ENCODE results near the gene OGFOD2. TPM values are rescaled to one million over a fixed set of nuclear protein-coding genes. Genes with fewer than 3 reads are reported as not detected.

Gene OGFOD2
- 71.5 and 173 TPM in 2 replicates for total RNA-seq (2011; cell fraction: chromatin; rRNA removed; ENCODE audit: low replicate concordance)
- 98.1 and 99.0 TPM in 2 replicates for total RNA-seq (2011; cell fraction: nucleolus; rRNA removed)
- total RNA-seq (2011; cell fraction: nucleoplasm; rRNA removed), result 61.3 and 107 TPM in 2 replicates
- 39.0 and 40.3 TPM in 2 replicates for total RNA-seq (2014; rRNA removed)
- 5.9 and 6.4 TPM in 2 replicates for total RNA-seq (2014; rRNA removed; fragmentation: Illumina TruSeq; extraction: Trizol)
- 18.5 and 21.4 TPM in 2 replicates for total RNA-seq (2015; rRNA removed; fragmentation: Illumina TruSeq; extraction: Trizol)
- 51.7 and 63.0 TPM in 2 replicates for total RNA-seq (2021)
- 27.6 and 38.3 TPM in 2 replicates for polyA plus RNA-seq (2011; rRNA removed)
- 40.5 and 99.8 TPM in 2 replicates for polyA plus RNA-seq (2011; cell fraction: cytosol; rRNA removed)
- 261 and 270 TPM in 2 replicates for polyA plus RNA-seq (2011; cell fraction: nucleus; rRNA removed)
- polyA plus RNA-seq (2012), result 24.6 and 74.9 TPM in 2 replicates
- 13.5 and 29.6 TPM in 2 replicates for polyA plus RNA-seq (2014; fragmentation: Illumina TruSeq; extraction: Trizol)
- polyA plus RNA-seq (2014; fragmentation: Nextera tagmentation; extraction: Ambion mirVana), result 1 to 10 TPM; 1.4 to 3.8 TPM
- 86.0 and 111 TPM in 2 replicates for polyA plus RNA-seq (2014; rRNA removed)
- 15.9 and 19.8 TPM in 2 replicates for polyA minus RNA-seq (2011; rRNA and poly(A)+ RNA removed)
- 16.9 and 19.2 TPM in 2 replicates for polyA minus RNA-seq (2011; cell fraction: cytosol; rRNA and poly(A)+ RNA removed)
- polyA minus RNA-seq (2011; cell fraction: nucleus; rRNA and poly(A)+ RNA removed), result 54.3 and 67.5 TPM in 2 replicates
- Bru-seq, nascent RNA, result percentile 73 among the genes with signal in this experiment
- BruChase-seq, experiment 1, labeled RNA remaining after a 2-hour chase, result percentile 61 among the genes with signal in this experiment
- BruChase-seq, experiment 2, labeled RNA remaining after a 6-hour chase, result percentile 64 among the genes with signal in this experiment
- long read RNA-seq, experiment 1, transcript OGFOD2-201 (7 exons, 1,780 nt), result major isoform, 48 of 187 reads
- long read RNA-seq, experiment 1, transcript OGFOD2-205 (7 exons, 1,488 nt), result minor isoform, 8 of 187 reads
- long read RNA-seq, experiment 1, partial matches to known transcripts, result 41 of 187 reads
- long read RNA-seq, experiment 1, other reads (novel, unspliced or antisense), result 75 of 187 reads
- long read RNA-seq, experiment 2, transcript OGFOD2-201 (7 exons, 1,780 nt), result major isoform, 15 of 40 reads
- long read RNA-seq, experiment 2, partial matches to known transcripts, result 2 of 40 reads
- long read RNA-seq, experiment 2, other reads (novel, unspliced or antisense), result 20 of 40 reads
- long read RNA-seq, experiment 3, transcript OGFOD2-201 (7 exons, 1,780 nt), result major isoform, 29 of 57 reads
- long read RNA-seq, experiment 3, transcript OGFOD2-205 (7 exons, 1,488 nt), result minor isoform, 6 of 57 reads
- long read RNA-seq, experiment 3, partial matches to known transcripts, result 2 of 57 reads
- long read RNA-seq, experiment 3, other reads (novel, unspliced or antisense), result 14 of 57 reads

- peak within 1 kb of the TSS; percentile 66 for H3K4me3 ChIP-seq
- H3K9ac ChIP-seq (ENCODE audit: insufficient read depth in 1 of 2, low read depth in 2 of 2, low read length in 2 of 2), result peak within 1 kb of the TSS; percentile 94 to 98
- in situ Hi-C loops (cut with MboI), result no loop called here
- ChIA-PET POLR2A (interaction anchor here (0.5 to 3.2 kb wide), 23 partner anchors 9 to 263 kb away, joined by 3 to 22 read pairs (median 4); partner anchors contain the start of genes ABCB9, DENR, MPHOSPH9 and MTRFR), CTCF (ENCODE audit: low intra/inter-chr PET ratio) (no interaction called here)
- peak within 1 kb of the TSS; percentile 98 for H2AFZ ChIP-seq (ENCODE audit: low read depth, low read length)
- no peaks in the 10 kb centered on the region; the same call in 1 of the 2 replicates for H4K20me1 ChIP-seq (replicated peaks; ENCODE audit: control insufficient read depth, insufficient read depth, low read length)
- H3K9me1 ChIP-seq (ENCODE audit: control insufficient read depth, insufficient read depth, low read length), result no peaks in the 10 kb centered on the region
- DNase-seq (ENCODE audit: extremely low read depth in 1 of 4, low spot score in 3 of 4) (peak; percentile 85 to 97 (median 88)), FAIRE-seq (no peak), ATAC-seq (peak; percentile 85)
- peaks cover 34% of the 10 kb centered on the region; the same call in 2 of the 3 replicates for H3K36me3 ChIP-seq (ENCODE audit: control insufficient read depth, insufficient read depth, low read length)
- peaks cover 17 to 45% of the 10 kb centered on the region in 2 experiments for H3K4me1 ChIP-seq (replicated peaks in 1 of 2; ENCODE audit: control insufficient read depth in 2 of 2, insufficient read depth in 2 of 2, low read length in 2 of 2)
- H3K4me2 ChIP-seq (ENCODE audit: insufficient read depth, low read length), result peak within 1 kb of the TSS; percentile 100
- H3K79me2 ChIP-seq (ENCODE audit: control insufficient read depth, insufficient read depth, low read length), result peaks cover 34% of the 10 kb centered on the region
- under 1% methylated on average over 65 of the region's 66 CpGs for WGBS (ENCODE audit: insufficient coverage, low coverage, missing lambda C conversion rate)
- peak within 1 kb of the TSS; percentile 97 for H3K27ac ChIP-seq (ENCODE audit: extremely low read depth, low read depth, low read length)
- H3K9me3 ChIP-seq (replicated peaks; ENCODE audit: control insufficient read depth, insufficient read depth, low read depth, low read length), result no peaks in the 10 kb centered on the region
- no peaks in the 10 kb centered on the region for H3K27me3 ChIP-seq (ENCODE audit: control insufficient read depth in 2 of 2, insufficient read depth in 2 of 2, low read length in 2 of 2)
- BruUV-seq (replicated peaks), result TSS peak; percentile 59
- intact Hi-C loops (cut with micrococcal nuclease), result no loop called here
- no peak for TF ChIP-seq PHF21A (IDR thresholded peaks at IDR 0.05; ENCODE audit: borderline replicate concordance, low read depth)
- 0 out of 2 replicates have a peak, but pooled peaks have one; percentile 38 for TF ChIP-seq ZNF282 (CRISPR knock-in tag; IDR thresholded peaks at IDR 0.05)
- peak; percentile 62; the same call in 1 of the 2 replicates for TF ChIP-seq TFAP4 (CRISPR knock-in tag; IDR thresholded peaks at IDR 0.05; ENCODE audit: borderline replicate concordance)
- TF ChIP-seq ZNF583 (CRISPR knock-in tag; IDR thresholded peaks at IDR 0.05), result no peak
- no peak for TF ChIP-seq TFAM (CRISPR knock-in tag; conservative IDR thresholded peaks at IDR 0.05)
- TF ChIP-seq DACH1 (IDR thresholded peaks at IDR 0.05; ENCODE audit: partially characterized antibody), result no peak
- no peak for TF ChIP-seq STAT5A (IDR thresholded peaks at IDR 0.05; ENCODE audit: borderline replicate concordance, low read length)
- TF ChIP-seq ZC3H8 (IDR thresholded peaks at IDR 0.05), result no peak
- TF ChIP-seq MAX (CRISPR knock-in tag; IDR thresholded peaks at IDR 0.05), result peak; percentile 95
- TF ChIP-seq HINFP (tag; conservative IDR thresholded peaks at IDR 0.05; ENCODE audit: low read depth), result no peak
- TF ChIP-seq FOXA1 (IDR thresholded peaks at IDR 0.05; ENCODE audit: borderline replicate concordance), result no peak
Observed at GRCh38 chr12:122974892-122975789, at the start of gene OGFOD2. Gene OGFOD2 (plus strand): TSS chr12:122975244. CDS start chr12:122975252, 8 bp downstream.

All from K562 (cell line).